HG03060 (cell line): ENCODE data around the gene ZKSCAN7.
"Not testable (repeated sequence)": the region's sequence is repeated elsewhere in the genome, so short reads cannot be mapped to it uniquely, and the experiment has no call there.

Experiments used
- ATAC-seq: cut with Tn5 transposase; IDR thresholded peaks from one replicate; pipeline ENCODE4 v1.9.1; 2021; ENCODE audit warnings: low read depth, moderate number of reproducible peaks; ENCODE audit not compliant: unreplicated experiment

The ZKSCAN7 gene

GRCh38 chr3:44571024-44571423 lies 16.0 kb downstream of the ZKSCAN7 start:
- no peak for ATAC-seq

- ATAC-seq = no peak
Observed at GRCh38 chr3:44576613-44577012, 21.6 kb downstream of the ZKSCAN7 start.

GRCh38 chr3:44577354-44577952 lies 22.5 kb downstream of the ZKSCAN7 start:
- not testable (repeated sequence) for ATAC-seq

GRCh38 chr3:44578316-44578715 lies 23.3 kb downstream of the ZKSCAN7 start:
- not testable (repeated sequence) for ATAC-seq

GRCh38 chr3:44578924-44579515 lies 24.0 kb downstream of the ZKSCAN7 start:
- ATAC-seq = not testable (repeated sequence)

GRCh38 chr3:44579749-44580148 lies 24.8 kb downstream of the ZKSCAN7 start:
- ATAC-seq = not testable (repeated sequence)

GRCh38 chr3:44580971-44581370 lies 26.0 kb downstream of the ZKSCAN7 start:
- ATAC-seq = not testable (repeated sequence)

GRCh38 chr3:44584646-44585501 lies 29.9 kb downstream of the ZKSCAN7 start, which contains the start of gene ZNF660:
Gene ZNF660 (plus strand): TSS chr3:44584964. CDS start chr3:44594194, 9,230 bp downstream.
- ATAC-seq = no peak

GRCh38 chr3:44596621-44597020 lies 41.6 kb downstream of the ZKSCAN7 start:
- ATAC-seq = no peak

GRCh38 chr3:44601749-44602148 lies 46.8 kb downstream of the ZKSCAN7 start:
- no peak for ATAC-seq

GRCh38 chr3:44612678-44613077 lies 57.7 kb downstream of the ZKSCAN7 start:
- ATAC-seq = no peak
